ENCODE measurements around the gene ZNF665.
"Not testable (repeated sequence)": the region's sequence is repeated elsewhere in the genome, so short reads cannot be mapped to it uniquely, and the experiment has no call there.

ZNF665 gene

GRCh38 chr19:53157626-53158025 lies 35.5 kb downstream of the ZNF665 start:
- no peak for DNase-seq (ENCODE audit: low read depth)

- no peak for DNase-seq (ENCODE audit: low read depth)
Measured at GRCh38 chr19:53156850-53157249, 36.3 kb downstream of the ZNF665 start.

- DNase-seq (ENCODE audit: low read depth) = no peak
Measured at GRCh38 chr19:53147645-53148044, 45.5 kb downstream of the ZNF665 start.

DNA sequence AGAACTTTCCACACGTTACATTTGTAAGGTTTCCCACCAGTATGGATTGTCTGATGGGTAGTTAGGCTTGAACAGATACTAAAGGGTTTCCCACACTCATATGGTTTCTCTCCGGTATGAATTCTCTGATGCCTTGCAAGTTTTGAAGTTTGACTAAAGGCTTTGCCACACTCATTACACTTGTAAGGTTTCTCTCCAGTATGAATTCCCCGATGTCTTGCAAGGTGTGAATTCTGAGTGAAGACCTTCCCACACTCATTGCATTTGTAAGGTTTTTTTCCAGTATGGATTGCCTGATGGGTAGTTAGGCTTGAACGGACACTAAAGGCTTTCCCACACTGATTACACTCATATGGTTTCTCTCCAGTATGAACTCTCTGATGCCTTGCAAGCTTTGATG lies 52.8 kb downstream of the ZNF665 start:
- DNase-seq (ENCODE audit: low read depth) = no peak

- no peak for DNase-seq (ENCODE audit: low read depth)
Measured at GRCh38 chr19:53136432-53136831, 56.7 kb downstream of the ZNF665 start.

DNA sequence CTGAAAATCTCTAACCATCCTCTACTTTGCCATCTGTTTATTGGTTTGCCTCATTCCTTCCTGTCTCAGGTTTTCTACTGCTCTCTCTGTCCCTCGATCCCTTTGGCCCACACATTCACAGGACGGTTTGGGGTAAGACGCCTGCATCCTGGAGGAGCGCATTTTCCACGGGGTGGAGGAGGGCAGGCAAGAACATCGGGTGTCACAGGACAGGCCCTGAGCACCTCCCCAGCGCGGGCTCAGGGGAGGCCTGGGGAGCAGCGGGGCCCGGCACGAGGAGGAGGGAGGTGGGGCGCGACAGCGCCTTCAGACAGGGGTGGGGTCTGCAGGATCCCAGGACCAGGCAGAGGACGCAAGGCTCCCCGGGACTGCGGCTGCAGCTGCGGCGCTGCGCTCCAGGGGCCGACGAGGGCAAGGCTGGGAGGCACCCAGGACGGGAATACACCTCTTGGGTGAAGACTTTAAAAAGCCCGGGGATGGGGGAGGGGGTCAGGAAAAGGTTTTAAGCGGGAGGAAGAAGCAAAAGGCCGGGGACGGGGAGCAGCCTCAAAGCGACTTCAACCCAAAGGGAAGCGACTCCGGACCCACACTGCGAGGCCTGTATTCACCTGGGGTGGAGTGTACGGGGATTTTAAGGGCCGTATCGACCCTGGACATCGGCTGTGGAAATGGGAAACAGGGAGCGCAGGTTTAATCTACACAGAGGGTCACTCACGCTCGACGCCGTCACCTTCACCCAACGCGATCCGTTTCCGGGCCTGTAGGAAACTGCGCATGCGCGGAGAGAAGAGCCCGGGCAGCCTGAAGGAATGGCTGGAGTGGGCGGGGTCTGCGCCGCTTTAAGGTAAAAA lies 60.8 kb downstream of the ZNF665 start, which contains the start of gene ZNF415:
ZNF415 (minus strand) TSS at position 770 of the 851 bp plus-strand sequence. CDS start 10,234 bp downstream, outside the sequence.
- peak; percentile 45 for DNase-seq (ENCODE audit: low read depth)

GRCh38 chr19:53131727-53132126 lies 61.4 kb downstream of the ZNF665 start:
- no peak for DNase-seq (ENCODE audit: low read depth)

- DNase-seq (ENCODE audit: low read depth) = no peak
Measured at GRCh38 chr19:53131085-53131590, 62.0 kb downstream of the ZNF665 start.

- no peak for DNase-seq (ENCODE audit: low read depth)
Measured at GRCh38 chr19:53130506-53130905, 62.7 kb downstream of the ZNF665 start.

DNA sequence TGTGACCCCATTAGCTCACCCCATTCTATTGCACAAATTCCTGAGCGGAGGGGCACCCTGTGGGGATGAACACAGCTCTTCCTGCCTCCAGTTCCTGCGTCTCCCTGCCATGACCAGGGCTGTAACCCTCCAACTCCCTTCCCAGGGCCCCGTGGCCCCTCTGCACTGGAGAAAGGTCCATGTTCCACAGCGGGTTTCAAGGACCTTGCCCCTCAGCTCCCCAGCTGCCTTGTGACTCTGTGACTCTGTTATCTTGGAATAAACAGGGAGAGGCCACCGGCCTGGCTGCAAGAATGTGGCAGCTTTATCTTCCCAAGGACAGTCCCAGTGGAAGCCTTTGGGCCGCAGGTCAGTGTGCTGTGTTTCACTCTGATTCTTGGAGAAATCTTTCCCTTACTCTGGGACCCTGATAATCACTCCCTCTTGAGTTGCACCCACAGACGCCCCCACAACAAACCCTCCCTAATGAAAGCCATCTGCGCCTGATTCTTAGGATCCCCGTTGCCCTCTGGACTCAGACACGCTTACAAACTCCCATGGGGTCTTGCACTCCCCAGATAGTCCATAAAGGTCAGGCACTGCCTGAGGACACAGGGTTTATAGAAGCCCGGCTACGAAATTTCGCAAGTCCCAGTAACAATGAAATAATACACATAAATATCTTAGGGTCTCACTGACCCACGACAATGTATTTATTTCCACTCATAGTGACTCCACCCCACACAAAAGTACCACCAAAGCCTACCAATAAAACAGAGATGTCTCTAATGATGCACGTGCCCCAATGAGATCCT lies 66.2 kb downstream of the ZNF665 start:
- DNase-seq (ENCODE audit: low read depth) = not testable (repeated sequence)

DNA sequence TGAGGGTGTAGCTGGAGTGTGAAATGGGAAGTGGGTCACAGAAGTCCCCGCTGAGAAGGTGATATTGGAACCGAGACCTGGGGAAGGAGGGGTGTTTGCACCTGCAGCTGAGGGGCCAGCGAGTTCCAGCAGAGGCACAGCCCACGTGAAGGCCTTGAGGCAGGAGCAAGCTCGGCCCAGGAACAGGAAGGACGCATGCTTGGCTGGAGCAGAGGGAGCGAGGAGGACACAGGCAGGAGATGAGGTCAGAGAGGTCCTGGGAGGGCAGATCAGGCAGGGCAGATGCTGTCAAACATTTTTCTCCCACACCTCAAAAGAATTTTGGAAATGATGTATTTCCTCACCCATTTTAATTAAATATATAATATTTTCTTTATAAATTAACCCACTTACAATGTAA lies 69.8 kb downstream of the ZNF665 start:
- DNase-seq (ENCODE audit: low read depth) = no peak
